Measurements from ENCODE around the gene MDFI.

DNA sequence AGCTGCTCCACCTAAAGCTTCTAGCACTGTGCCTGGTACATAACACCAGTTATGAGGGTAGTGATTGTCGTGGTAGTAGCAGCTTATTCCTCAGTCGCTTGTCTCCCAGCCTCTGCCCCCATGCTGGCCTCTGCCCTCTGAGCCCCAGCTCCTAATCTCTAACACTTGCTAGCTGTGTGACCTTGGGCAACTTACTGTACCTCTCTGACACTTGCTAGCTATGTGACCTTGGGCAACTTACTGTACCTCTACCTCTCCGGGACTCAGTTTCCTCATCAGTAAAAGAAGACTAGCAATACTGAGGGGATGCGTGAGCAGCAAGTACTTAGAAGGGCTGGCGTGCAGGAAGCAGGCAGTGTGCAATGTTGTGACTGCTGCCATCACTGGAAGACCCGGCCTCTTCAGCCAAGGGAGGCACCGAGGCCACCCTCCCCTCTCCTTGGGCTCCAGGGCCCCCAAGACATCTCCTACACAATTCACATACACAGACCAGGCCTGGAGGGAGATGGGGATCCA lies 9.9 kb downstream of the MDFI start:
- TF ChIP-seq YY1 (IDR thresholded peaks at IDR 0.05) (no peak), RXRA (IDR thresholded peaks at IDR 0.05) (no peak), TAF1 (conservative IDR thresholded peaks at IDR 0.05) (no peak), JUND (IDR thresholded peaks at IDR 0.05) (no peak), RAD21 (IDR thresholded peaks at IDR 0.05) (no peak)
- TF ChIP-seq, protein P1, sequence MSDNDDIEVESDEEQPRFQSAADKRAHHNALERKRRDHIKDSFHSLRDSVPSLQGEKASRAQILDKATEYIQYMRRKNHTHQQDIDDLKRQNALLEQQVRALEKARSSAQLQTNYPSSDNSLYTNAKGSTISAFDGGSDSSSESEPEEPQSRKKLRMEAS (IDR thresholded peaks at IDR 0.05), result no peak
- TF ChIP-seq, protein P2, sequence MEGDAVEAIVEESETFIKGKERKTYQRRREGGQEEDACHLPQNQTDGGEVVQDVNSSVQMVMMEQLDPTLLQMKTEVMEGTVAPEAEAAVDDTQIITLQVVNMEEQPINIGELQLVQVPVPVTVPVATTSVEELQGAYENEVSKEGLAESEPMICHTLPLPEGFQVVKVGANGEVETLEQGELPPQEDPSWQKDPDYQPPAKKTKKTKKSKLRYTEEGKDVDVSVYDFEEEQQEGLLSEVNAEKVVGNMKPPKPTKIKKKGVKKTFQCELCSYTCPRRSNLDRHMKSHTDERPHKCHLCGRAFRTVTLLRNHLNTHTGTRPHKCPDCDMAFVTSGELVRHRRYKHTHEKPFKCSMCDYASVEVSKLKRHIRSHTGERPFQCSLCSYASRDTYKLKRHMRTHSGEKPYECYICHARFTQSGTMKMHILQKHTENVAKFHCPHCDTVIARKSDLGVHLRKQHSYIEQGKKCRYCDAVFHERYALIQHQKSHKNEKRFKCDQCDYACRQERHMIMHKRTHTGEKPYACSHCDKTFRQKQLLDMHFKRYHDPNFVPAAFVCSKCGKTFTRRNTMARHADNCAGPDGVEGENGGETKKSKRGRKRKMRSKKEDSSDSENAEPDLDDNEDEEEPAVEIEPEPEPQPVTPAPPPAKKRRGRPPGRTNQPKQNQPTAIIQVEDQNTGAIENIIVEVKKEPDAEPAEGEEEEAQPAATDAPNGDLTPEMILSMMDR (IDR thresholded peaks at IDR 0.05; ENCODE audit: low read depth, low read length, missing input control), result no peak
- TF ChIP-seq, protein P3, sequence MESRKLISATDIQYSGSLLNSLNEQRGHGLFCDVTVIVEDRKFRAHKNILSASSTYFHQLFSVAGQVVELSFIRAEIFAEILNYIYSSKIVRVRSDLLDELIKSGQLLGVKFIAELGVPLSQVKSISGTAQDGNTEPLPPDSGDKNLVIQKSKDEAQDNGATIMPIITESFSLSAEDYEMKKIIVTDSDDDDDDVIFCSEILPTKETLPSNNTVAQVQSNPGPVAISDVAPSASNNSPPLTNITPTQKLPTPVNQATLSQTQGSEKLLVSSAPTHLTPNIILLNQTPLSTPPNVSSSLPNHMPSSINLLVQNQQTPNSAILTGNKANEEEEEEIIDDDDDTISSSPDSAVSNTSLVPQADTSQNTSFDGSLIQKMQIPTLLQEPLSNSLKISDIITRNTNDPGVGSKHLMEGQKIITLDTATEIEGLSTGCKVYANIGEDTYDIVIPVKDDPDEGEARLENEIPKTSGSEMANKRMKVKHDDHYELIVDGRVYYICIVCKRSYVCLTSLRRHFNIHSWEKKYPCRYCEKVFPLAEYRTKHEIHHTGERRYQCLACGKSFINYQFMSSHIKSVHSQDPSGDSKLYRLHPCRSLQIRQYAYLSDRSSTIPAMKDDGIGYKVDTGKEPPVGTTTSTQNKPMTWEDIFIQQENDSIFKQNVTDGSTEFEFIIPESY (IDR thresholded peaks at IDR 0.05), result no peak

Data from liver (tissue), 3 donors.